HepG2 (cell line): ENCODE data around the gene SLC6A9. TPM values are rescaled to one million over a fixed set of nuclear protein-coding genes. Genes with fewer than 3 reads are reported as not detected.
A peak's percentile ranks its signal among the peaks of the same experiment; 100 is the strongest.

Source experiments
- CBX1 ChIP-seq: IDR thresholded peaks from one replicate; pipeline ENCODE4 v1.6.1; 2016; ENCODE audit warnings: antibody characterized with exemption, low read depth
- KAT2B ChIP-seq: fragments of 150-350 bp; IDR thresholded peaks from 2 replicates; pipeline ENCODE4 v1.6.1; 2014; ENCODE audit warnings: low read depth, low read length, borderline replicate concordance
- KDM2A ChIP-seq: sonication (generic); formaldehyde crosslinking; IDR thresholded peaks from 2 replicates; pipeline ENCODE4 v1.4.0; 2020; ENCODE audit warnings: low read depth, missing genetic modification reagents, borderline replicate concordance
- MTA1 ChIP-seq: sonication (generic); formaldehyde crosslinking; IDR thresholded peaks from 2 replicates; pipeline ENCODE4 v1.4.0; 2020; ENCODE audit warnings: missing genetic modification reagents, mild to moderate bottlenecking, borderline replicate concordance
- PHF8 ChIP-seq: sonication (generic); formaldehyde crosslinking; IDR thresholded peaks from 2 replicates; pipeline ENCODE4 v1.5.0; 2020; ENCODE audit warnings: missing genetic modification reagents
- SOX6 ChIP-seq, 2 experiments: fragments of 450-650 bp in 1 of 2; sonication (generic) in 1 of 2; formaldehyde crosslinking in 1 of 2; IDR thresholded peaks; 2 replicates each; pipeline versions ENCODE4 v1.4.0 to v1.6.1; 2017 to 2020; ENCODE audit warnings: antibody characterized with exemption in 1 of 2, mild to moderate bottlenecking in 1 of 2, missing genetic modification reagents in 1 of 2
- SP4 ChIP-seq: sonication (generic); formaldehyde crosslinking; IDR thresholded peaks from 2 replicates; pipeline ENCODE4 v1.8.1; 2023; ENCODE audit warnings: mild to moderate bottlenecking, missing genetic modification reagents
- ZIK1 ChIP-seq: sonication (generic); formaldehyde crosslinking; IDR thresholded peaks from 2 replicates; pipeline ENCODE4 v1.5.0; 2020; ENCODE audit warnings: mild to moderate bottlenecking, low read depth, missing genetic modification reagents, borderline replicate concordance
- ZNF350 ChIP-seq: sonication (generic); formaldehyde crosslinking; IDR thresholded peaks from 2 replicates; pipeline ENCODE4 v1.4.0; 2020; ENCODE audit warnings: mild to moderate bottlenecking, low read depth, missing genetic modification reagents, borderline replicate concordance
- ZNF773 ChIP-seq: sonication (generic); formaldehyde crosslinking; IDR thresholded peaks from 2 replicates; pipeline ENCODE4 v1.4.0; 2020; ENCODE audit warnings: missing genetic modification reagents, borderline replicate concordance
- ZNF782 ChIP-seq: sonication (generic); formaldehyde crosslinking; IDR thresholded peaks from 2 replicates; pipeline ENCODE4 v1.4.0; 2020; ENCODE audit warnings: missing genetic modification reagents, mild to moderate bottlenecking, borderline replicate concordance
- polyA plus RNA-seq, 8 experiments: library from polyadenylated mRNA; depleted of rRNA in 3 of 8; stranded (reverse) in 7 of 8; unstranded in 1 of 8; fragments of >200 nt; fragmentation: Illumina TruSeq in 4 of 8; extraction: Trizol in 4 of 8; gene quantifications; 2 replicates each; pipeline versions ENCODE4 v1.2.1 to v1.2.3, GENCODE V29; 2011 to 2016; ENCODE audit warnings: low read depth in 4 of 8, missing spikeins in 1 of 8, mixed read lengths in 1 of 8; ENCODE audit not compliant: insufficient read depth in 1 of 8
- total RNA-seq, 5 experiments: library from RNA; depleted of rRNA; stranded (reverse); fragments of >200 nt; fragmentation: Illumina TruSeq; extraction: Trizol; gene quantifications; 2 replicates each; pipeline ENCODE4 v1.2.3, GENCODE V29; 2016; ENCODE audit warnings: low read depth in 1 of 5
- TF ChIP-seq, protein P1 (sequence below): sonication (generic); formaldehyde crosslinking; IDR thresholded peaks from 2 replicates; pipeline ENCODE4 v1.4.0; 2020; ENCODE audit warnings: missing genetic modification reagents, mild to moderate bottlenecking, borderline replicate concordance
- TF ChIP-seq, protein P2 (sequence below), 2 experiments: sonication (generic) in 1 of 2; formaldehyde crosslinking in 1 of 2; IDR thresholded peaks; 2 replicates each; pipeline versions ENCODE4 v1.4.0 to v1.6.1; 2018 to 2020; ENCODE audit warnings: missing genetic modification reagents in 2 of 2, borderline replicate concordance in 1 of 2, low read depth in 1 of 2, mild to moderate bottlenecking in 1 of 2, missing biosample characterization in 1 of 2
- TF ChIP-seq, protein P3 (sequence below): sonication (generic); formaldehyde crosslinking; IDR thresholded peaks from 2 replicates; pipeline ENCODE4 v1.5.1; 2020; ENCODE audit warnings: missing genetic modification reagents, mild to moderate bottlenecking, borderline replicate concordance

SLC6A9 gene
- total and polyA plus RNA-seq, 2 of the 13 experiments (the other 11 are each of a cell fraction or from before 2014, with no cell fraction given), result 8.5 to 9.9 TPM

DNA sequence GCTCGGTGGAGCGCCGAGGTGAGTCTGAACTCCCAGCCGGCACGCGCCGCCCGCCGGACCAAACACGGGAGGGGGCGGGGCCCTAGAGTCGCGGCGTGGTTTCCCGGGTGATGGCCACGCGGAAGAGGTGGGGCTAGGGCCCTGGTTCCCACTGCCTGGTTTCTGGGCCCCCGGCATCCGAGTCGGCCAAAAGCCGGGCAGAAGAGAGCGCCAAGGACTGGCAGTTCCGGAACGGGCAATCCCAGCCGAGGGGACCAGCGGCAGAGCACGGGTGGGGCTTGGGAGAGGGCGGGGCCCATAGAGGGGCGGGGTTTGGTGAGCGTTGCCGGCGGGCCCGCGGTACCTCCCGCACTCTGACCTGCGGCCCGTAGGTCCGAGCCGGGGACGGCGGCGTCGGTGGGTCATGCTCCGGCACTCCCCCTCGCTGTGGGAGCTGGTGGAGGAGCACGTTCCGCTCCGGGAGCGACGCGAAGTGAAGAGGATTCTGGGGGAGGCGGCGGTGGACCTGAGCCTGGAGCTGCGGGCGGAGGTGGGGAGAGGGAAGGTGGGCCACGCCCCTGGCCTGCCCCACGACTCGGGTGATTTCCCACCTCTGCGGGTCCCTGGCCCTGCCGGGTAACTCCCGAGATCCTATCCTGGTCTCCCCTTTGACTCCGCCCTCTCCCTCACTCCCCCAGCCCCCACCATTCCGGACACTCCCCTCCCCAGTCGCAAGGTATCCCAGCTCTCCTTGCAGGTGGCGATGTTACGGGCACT is 39.6 kb downstream of the SLC6A9 start, which contains the start of gene CCDC24 (continued):
- TF ChIP-seq SP4 (CRISPR knock-in tag), result peak; percentile 34; the same call in 1 of the 2 replicates
- peak; percentile 47; the same call in 1 of the 2 replicates for TF ChIP-seq MTA1 (CRISPR knock-in tag)
- no peak for TF ChIP-seq SOX6 (IDR thresholded peaks at IDR 0.05)
- peak; percentile 74 for TF ChIP-seq SOX6 (CRISPR knock-in tag; IDR thresholded peaks at IDR 0.05)
- TF ChIP-seq, protein P1, sequence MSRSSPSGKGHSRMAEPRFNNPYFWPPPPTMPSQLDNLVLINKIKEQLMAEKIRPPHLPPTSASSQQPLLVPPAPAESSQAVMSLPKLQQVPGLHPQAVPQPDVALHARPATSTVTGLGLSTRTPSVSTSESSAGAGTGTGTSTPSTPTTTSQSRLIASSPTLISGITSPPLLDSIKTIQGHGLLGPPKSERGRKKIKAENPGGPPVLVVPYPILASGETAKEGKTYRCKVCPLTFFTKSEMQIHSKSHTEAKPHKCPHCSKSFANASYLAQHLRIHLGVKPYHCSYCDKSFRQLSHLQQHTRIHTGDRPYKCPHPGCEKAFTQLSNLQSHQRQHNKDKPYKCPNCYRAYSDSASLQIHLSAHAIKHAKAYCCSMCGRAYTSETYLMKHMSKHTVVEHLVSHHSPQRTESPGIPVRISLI, result no peak
- peak; percentile 56 for TF ChIP-seq ZNF350
- TF ChIP-seq CBX1, result no peak
- peak; percentile 26; the same call in 1 of the 2 replicates for TF ChIP-seq ZNF782 (CRISPR knock-in tag)
- TF ChIP-seq KDM2A (CRISPR knock-in tag), result peak; percentile 100
- TF ChIP-seq, protein P2, sequence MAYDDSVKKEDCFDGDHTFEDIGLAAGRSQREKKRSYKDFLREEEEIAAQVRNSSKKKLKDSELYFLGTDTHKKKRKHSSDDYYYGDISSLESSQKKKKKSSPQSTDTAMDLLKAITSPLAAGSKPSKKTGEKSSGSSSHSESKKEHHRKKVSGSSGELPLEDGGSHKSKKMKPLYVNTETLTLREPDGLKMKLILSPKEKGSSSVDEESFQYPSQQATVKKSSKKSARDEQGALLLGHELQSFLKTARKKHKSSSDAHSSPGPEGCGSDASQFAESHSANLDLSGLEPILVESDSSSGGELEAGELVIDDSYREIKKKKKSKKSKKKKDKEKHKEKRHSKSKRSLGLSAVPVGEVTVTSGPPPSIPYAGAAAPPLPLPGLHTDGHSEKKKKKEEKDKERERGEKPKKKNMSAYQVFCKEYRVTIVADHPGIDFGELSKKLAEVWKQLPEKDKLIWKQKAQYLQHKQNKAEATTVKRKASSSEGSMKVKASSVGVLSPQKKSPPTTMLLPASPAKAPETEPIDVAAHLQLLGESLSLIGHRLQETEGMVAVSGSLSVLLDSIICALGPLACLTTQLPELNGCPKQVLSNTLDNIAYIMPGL (CRISPR knock-in tag; IDR thresholded peaks at IDR 0.05; ENCODE audit: borderline replicate concordance in 1 of 2, low read depth in 1 of 2), result peak; percentile 52 to 82
- no peak for TF ChIP-seq ZIK1
- TF ChIP-seq, protein P3, sequence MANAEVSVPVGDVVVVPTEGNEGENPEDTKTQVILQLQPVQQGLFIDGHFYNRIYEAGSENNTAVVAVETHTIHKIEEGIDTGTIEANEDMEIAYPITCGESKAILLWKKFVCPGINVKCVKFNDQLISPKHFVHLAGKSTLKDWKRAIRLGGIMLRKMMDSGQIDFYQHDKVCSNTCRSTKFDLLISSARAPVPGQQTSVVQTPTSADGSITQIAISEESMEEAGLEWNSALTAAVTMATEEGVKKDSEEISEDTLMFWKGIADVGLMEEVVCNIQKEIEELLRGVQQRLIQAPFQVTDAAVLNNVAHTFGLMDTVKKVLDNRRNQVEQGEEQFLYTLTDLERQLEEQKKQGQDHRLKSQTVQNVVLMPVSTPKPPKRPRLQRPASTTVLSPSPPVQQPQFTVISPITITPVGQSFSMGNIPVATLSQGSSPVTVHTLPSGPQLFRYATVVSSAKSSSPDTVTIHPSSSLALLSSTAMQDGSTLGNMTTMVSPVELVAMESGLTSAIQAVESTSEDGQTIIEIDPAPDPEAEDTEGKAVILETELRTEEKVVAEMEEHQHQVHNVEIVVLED (CRISPR knock-in tag), result peak; percentile 68
- peak; percentile 71 for TF ChIP-seq PHF8 (CRISPR knock-in tag)
- no peak for TF ChIP-seq KAT2B
- no peak for TF ChIP-seq ZNF773
- TF ChIP-seq, all 625 proteins: peak for 209
